Measurements from ENCODE around the gene ADAMTS12. TPM values are rescaled to one million over a fixed set of nuclear protein-coding genes. Genes with fewer than 3 reads are reported as not detected.

The ADAMTS12 gene
- total RNA-seq, 2 experiments from 2014 or later = not detected

DNA sequence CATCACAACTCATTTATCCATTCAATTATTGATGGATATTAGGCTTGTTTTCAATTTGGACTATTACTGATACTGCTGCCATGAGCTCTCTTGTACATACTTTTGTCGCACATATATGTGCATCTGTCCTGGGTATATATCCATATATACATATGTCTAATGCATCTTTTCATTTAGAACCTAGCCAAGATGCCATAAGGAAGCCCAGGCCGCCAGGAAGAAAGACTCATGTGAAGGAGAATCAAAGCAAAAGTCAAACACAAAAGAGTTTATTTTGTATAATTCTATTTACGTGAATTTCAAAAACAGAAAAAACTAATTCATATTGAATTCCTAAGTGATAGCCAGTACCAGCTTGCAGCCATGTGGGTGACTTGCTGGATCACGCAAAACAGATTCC, 79.0 kb downstream of the ADAMTS12 start:
- no peaks in the 10 kb centered on the region for H3K9me2 ChIP-seq (ENCODE audit: insufficient read depth, low read length)
- intact Hi-C loops (cut with micrococcal nuclease; ENCODE audit: unreplicated experiment) = no loop called here
- H3K4me2 ChIP-seq (ENCODE audit: low read length) = no peak overlapping the region
- TF ChIP-seq, protein P1, sequence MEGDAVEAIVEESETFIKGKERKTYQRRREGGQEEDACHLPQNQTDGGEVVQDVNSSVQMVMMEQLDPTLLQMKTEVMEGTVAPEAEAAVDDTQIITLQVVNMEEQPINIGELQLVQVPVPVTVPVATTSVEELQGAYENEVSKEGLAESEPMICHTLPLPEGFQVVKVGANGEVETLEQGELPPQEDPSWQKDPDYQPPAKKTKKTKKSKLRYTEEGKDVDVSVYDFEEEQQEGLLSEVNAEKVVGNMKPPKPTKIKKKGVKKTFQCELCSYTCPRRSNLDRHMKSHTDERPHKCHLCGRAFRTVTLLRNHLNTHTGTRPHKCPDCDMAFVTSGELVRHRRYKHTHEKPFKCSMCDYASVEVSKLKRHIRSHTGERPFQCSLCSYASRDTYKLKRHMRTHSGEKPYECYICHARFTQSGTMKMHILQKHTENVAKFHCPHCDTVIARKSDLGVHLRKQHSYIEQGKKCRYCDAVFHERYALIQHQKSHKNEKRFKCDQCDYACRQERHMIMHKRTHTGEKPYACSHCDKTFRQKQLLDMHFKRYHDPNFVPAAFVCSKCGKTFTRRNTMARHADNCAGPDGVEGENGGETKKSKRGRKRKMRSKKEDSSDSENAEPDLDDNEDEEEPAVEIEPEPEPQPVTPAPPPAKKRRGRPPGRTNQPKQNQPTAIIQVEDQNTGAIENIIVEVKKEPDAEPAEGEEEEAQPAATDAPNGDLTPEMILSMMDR (conservative IDR thresholded peaks at IDR 0.05; ENCODE audit: low read length) = no peak
- TF ChIP-seq EZH2phosphoT487 (IDR thresholded peaks at IDR 0.05; ENCODE audit: borderline replicate concordance, low read depth, low read length) = no peak
- H3K4me3 ChIP-seq (ENCODE audit: low read depth, low read length, poor library complexity, severe bottlenecking) = no peak overlapping the region
- no peak overlapping the region for H2AFZ ChIP-seq (ENCODE audit: low read length)
- H3K36me3 ChIP-seq (ENCODE audit: insufficient read depth, low read length) = no peaks in the 10 kb centered on the region
- H3K9me3 ChIP-seq (ENCODE audit: low read length) = no peaks in the 10 kb centered on the region
- ChIA-PET CTCF (ENCODE audit: unreplicated experiment) (no interaction called here), POLR2A (no interaction called here)
- no peaks in the 10 kb centered on the region for H3K79me2 ChIP-seq (ENCODE audit: insufficient read depth, low read depth, low read length)
- no peaks in the 10 kb centered on the region for H4K20me1 ChIP-seq (ENCODE audit: insufficient read depth, low read length)
- DNase-seq (ENCODE audit: low spot score) = no peak
- H3K27ac ChIP-seq (ENCODE audit: low read depth, low read length, poor library complexity, severe bottlenecking) = no peak overlapping the region
- H3K4me1 ChIP-seq (ENCODE audit: insufficient read depth, low read length, poor library complexity, severe bottlenecking) = no peaks in the 10 kb centered on the region
- no TSS peak for BruUV-seq (replicated peaks)

DNA sequence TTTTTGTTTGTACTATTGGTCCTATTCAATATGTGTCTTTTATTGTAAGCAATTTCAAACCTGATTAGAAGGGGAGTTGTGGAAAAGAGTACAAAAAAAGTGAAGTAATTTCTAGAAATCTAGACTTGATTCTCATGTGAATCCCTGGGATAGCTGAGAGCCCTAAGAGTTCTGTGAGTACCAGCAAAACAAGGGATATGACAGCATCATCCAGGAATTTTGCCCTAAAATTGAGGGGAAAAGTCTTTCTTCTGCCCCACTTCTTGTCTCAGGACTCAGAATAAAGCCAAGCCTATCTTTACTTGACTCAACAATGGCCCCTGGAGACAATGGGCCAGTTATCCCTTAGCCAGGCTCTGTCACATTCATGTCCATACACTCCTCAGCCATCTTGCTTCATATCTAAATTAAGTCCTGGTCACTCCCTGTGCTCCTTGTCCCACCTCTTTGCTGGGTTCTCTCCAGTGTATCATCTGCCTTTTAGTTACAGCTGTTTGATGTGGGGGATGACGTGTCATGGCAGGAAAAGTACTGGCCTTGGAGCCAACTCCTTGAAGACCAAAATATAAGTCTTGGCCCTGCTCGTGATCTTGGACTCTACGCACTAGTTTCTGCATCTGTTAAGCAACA, 81.2 kb downstream of the ADAMTS12 start:
- Histone ChIP-seq H3K4me2 (ENCODE audit: low read length) (no peak overlapping the region), H3K9me3 (ENCODE audit: low read length) (no peaks in the 10 kb centered on the region), H3K9me2 (ENCODE audit: insufficient read depth, low read length) (no peaks in the 10 kb centered on the region), H3K4me1 (ENCODE audit: insufficient read depth, low read length, poor library complexity, severe bottlenecking) (no peaks in the 10 kb centered on the region), H3K79me2 (ENCODE audit: insufficient read depth, low read depth, low read length) (no peaks in the 10 kb centered on the region), H3K27ac (ENCODE audit: low read depth, low read length, poor library complexity, severe bottlenecking) (no peak overlapping the region), H4K20me1 (ENCODE audit: insufficient read depth, low read length) (no peaks in the 10 kb centered on the region), H2AFZ (ENCODE audit: low read length) (no peak overlapping the region), H3K36me3 (ENCODE audit: insufficient read depth, low read length) (no peaks in the 10 kb centered on the region), H3K4me3 (ENCODE audit: low read depth, low read length, poor library complexity, severe bottlenecking) (no peak overlapping the region)
- no TSS peak for BruUV-seq (replicated peaks)
- CTCF ChIA-PET (ENCODE audit: unreplicated experiment) = no interaction called here
- intact Hi-C loops (cut with micrococcal nuclease; ENCODE audit: unreplicated experiment) = no loop called here
- POLR2A ChIA-PET = no interaction called here
- TF ChIP-seq, protein P1 (conservative IDR thresholded peaks at IDR 0.05; ENCODE audit: low read length) = no peak
- no peak for TF ChIP-seq EZH2phosphoT487 (IDR thresholded peaks at IDR 0.05; ENCODE audit: borderline replicate concordance, low read depth, low read length)
- no peak for DNase-seq (ENCODE audit: low spot score)

DNA sequence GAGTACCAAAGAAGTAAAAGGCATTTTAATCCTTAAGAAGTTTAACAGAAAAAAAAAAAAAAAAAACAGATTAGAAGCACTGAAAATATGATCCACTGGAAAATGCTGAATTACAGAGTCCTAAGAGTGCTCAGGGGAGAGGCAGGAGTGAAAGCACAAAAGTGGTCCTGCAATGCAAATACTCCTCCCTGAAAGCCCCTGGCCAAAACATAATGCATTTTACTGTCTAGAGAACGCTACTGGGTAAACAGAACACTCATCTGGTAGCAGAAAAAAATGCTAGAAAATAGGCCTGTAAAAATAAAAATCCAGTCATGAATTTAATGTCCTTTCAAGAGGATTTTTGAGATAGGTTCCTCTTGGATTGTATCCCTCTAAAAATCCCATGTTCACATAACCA, 81.9 kb downstream of the ADAMTS12 start:
- no peak for DNase-seq (ENCODE audit: low spot score)
- H3K4me1 ChIP-seq (ENCODE audit: insufficient read depth, low read length, poor library complexity, severe bottlenecking) = no peaks in the 10 kb centered on the region
- POLR2A ChIA-PET = no interaction called here
- H4K20me1 ChIP-seq (ENCODE audit: insufficient read depth, low read length) = no peaks in the 10 kb centered on the region
- CTCF ChIA-PET (ENCODE audit: unreplicated experiment) = no interaction called here
- H3K9me2 ChIP-seq (ENCODE audit: insufficient read depth, low read length) = no peaks in the 10 kb centered on the region
- intact Hi-C loops (cut with micrococcal nuclease; ENCODE audit: unreplicated experiment) = no loop called here
- no peaks in the 10 kb centered on the region for H3K36me3 ChIP-seq (ENCODE audit: insufficient read depth, low read length)
- no peak overlapping the region for H3K27ac ChIP-seq (ENCODE audit: low read depth, low read length, poor library complexity, severe bottlenecking)
- H3K9me3 ChIP-seq (ENCODE audit: low read length) = no peaks in the 10 kb centered on the region
- H2AFZ ChIP-seq (ENCODE audit: low read length) = no peak overlapping the region
- no peaks in the 10 kb centered on the region for H3K79me2 ChIP-seq (ENCODE audit: insufficient read depth, low read depth, low read length)
- no peak overlapping the region for H3K4me3 ChIP-seq (ENCODE audit: low read depth, low read length, poor library complexity, severe bottlenecking)
- TF ChIP-seq EZH2phosphoT487 (IDR thresholded peaks at IDR 0.05; ENCODE audit: borderline replicate concordance, low read depth, low read length) = no peak
- TF ChIP-seq, protein P1 (conservative IDR thresholded peaks at IDR 0.05; ENCODE audit: low read length) = no peak
- H3K4me2 ChIP-seq (ENCODE audit: low read length) = no peak overlapping the region
- BruUV-seq (replicated peaks) = no TSS peak

All from OCI-LY7 (cell line).